HL-60 (cell line): ENCODE results near the gene GFPT1.

Experiments
- DNase-seq, 2 experiments: peaks; one replicate each; pipeline ENCODE4 v3.0.0-alpha.2; 2010 to 2020; ENCODE audit warnings: low read depth in 1 of 2, low spot score in 1 of 2
- H3K27ac ChIP-seq: fragments of 250-450 bp; sonication (Bioruptor Pico); replicated peaks from 2 replicates; pipeline ENCODE4 v1.5.1; 2020; ENCODE audit warnings: mild to moderate bottlenecking, moderate library complexity
- H3K27me3 ChIP-seq: fragments of 250-450 bp; sonication (Bioruptor Pico); 2 replicates; pipeline ENCODE4 v1.5.1; 2021; ENCODE audit warnings: mild to moderate bottlenecking, moderate library complexity; ENCODE audit not compliant: insufficient read depth, poor library complexity, severe bottlenecking
- H3K4me3 ChIP-seq: replicated peaks from 2 replicates; pipeline ENCODE4 v1.5.1; 2011; ENCODE audit warnings: mild to moderate bottlenecking, control low read depth, low read length; ENCODE audit not compliant: insufficient read depth
- GABPA ChIP-seq: IDR thresholded peaks from 2 replicates; pipeline ENCODE4 v1.6.1; 2012; ENCODE audit warnings: low read depth
- POLR2AphosphoS5 ChIP-seq: IDR thresholded peaks from 2 replicates; pipeline ENCODE4 v1.6.1; 2012; ENCODE audit warnings: low read depth
- SPI1 ChIP-seq: IDR thresholded peaks from 2 replicates; pipeline ENCODE4 v1.6.1; 2012; ENCODE audit warnings: low read depth, mild to moderate bottlenecking, borderline replicate concordance
- TF ChIP-seq, protein P1 (sequence below): IDR thresholded peaks from one replicate; pipeline ENCODE4 v1.5.1; 2011; ENCODE audit warnings: low read length, control low read depth, inconsistent platforms; ENCODE audit not compliant: insufficient read depth
- TF ChIP-seq, protein P2 (sequence below): IDR thresholded peaks from 2 replicates; pipeline ENCODE4 v1.6.1; 2012; ENCODE audit warnings: low read depth; ENCODE audit not compliant: insufficient replicate concordance

The GFPT1 gene

DNA sequence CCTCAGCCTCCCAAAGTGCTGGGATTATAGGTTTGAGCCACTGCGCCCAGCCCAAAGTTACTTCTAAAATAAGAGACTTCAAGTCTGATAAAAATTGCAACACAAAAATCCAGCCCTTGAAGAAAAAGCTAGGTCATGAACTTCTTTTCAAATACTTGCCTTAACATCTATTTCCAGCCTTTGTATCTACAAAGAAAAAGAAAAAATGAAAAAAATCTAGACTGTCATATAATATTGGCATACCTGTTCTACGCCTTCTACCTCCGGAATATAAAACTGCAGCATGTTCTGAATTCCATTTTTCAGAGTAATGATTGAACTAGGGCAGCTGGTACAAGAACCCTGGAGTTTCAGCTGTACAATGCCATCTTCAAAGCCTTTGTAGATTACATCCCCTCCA is 13.1 kb upstream of the GFPT1 start:
- Histone ChIP-seq H3K27ac (no peak overlapping the region), H3K4me3 (no peak overlapping the region), H3K27me3 (no peaks in the 10 kb centered on the region)
- no peak for DNase-seq
- TF ChIP-seq POLR2AphosphoS5 = no peak
- TF ChIP-seq GABPA = no peak
- TF ChIP-seq, protein P1, sequence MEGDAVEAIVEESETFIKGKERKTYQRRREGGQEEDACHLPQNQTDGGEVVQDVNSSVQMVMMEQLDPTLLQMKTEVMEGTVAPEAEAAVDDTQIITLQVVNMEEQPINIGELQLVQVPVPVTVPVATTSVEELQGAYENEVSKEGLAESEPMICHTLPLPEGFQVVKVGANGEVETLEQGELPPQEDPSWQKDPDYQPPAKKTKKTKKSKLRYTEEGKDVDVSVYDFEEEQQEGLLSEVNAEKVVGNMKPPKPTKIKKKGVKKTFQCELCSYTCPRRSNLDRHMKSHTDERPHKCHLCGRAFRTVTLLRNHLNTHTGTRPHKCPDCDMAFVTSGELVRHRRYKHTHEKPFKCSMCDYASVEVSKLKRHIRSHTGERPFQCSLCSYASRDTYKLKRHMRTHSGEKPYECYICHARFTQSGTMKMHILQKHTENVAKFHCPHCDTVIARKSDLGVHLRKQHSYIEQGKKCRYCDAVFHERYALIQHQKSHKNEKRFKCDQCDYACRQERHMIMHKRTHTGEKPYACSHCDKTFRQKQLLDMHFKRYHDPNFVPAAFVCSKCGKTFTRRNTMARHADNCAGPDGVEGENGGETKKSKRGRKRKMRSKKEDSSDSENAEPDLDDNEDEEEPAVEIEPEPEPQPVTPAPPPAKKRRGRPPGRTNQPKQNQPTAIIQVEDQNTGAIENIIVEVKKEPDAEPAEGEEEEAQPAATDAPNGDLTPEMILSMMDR = no peak
- TF ChIP-seq, protein P2, sequence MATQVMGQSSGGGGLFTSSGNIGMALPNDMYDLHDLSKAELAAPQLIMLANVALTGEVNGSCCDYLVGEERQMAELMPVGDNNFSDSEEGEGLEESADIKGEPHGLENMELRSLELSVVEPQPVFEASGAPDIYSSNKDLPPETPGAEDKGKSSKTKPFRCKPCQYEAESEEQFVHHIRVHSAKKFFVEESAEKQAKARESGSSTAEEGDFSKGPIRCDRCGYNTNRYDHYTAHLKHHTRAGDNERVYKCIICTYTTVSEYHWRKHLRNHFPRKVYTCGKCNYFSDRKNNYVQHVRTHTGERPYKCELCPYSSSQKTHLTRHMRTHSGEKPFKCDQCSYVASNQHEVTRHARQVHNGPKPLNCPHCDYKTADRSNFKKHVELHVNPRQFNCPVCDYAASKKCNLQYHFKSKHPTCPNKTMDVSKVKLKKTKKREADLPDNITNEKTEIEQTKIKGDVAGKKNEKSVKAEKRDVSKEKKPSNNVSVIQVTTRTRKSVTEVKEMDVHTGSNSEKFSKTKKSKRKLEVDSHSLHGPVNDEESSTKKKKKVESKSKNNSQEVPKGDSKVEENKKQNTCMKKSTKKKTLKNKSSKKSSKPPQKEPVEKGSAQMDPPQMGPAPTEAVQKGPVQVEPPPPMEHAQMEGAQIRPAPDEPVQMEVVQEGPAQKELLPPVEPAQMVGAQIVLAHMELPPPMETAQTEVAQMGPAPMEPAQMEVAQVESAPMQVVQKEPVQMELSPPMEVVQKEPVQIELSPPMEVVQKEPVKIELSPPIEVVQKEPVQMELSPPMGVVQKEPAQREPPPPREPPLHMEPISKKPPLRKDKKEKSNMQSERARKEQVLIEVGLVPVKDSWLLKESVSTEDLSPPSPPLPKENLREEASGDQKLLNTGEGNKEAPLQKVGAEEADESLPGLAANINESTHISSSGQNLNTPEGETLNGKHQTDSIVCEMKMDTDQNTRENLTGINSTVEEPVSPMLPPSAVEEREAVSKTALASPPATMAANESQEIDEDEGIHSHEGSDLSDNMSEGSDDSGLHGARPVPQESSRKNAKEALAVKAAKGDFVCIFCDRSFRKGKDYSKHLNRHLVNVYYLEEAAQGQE = no peak
- TF ChIP-seq SPI1 = no peak

DNA sequence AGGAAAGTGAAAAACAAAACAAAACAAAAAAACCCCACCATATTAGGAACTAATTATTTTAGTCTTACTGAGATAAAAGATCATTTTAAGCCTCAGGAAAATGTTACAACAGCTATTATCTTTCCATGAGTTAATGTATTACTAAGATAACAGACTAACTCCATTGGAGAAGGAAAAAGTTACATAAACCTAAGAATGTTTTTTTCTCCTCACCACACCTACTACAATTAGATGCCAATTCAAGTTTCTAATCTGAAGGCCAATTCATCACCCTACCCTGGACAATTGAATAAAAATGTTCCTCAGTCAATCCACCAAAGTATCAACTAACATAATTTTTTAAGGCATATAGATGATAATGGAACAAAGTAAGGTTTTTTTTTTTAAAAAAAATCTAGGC is 10.2 kb upstream of the GFPT1 start:
- DNase-seq = no peak
- no peak for TF ChIP-seq SPI1
- no peak for TF ChIP-seq GABPA
- TF ChIP-seq, protein P2 = no peak
- TF ChIP-seq, protein P1 = no peak
- no peak for TF ChIP-seq POLR2AphosphoS5
- no peaks in the 10 kb centered on the region for H3K27me3 ChIP-seq
- H3K27ac ChIP-seq = no peak overlapping the region
- H3K4me3 ChIP-seq = no peak overlapping the region

DNA sequence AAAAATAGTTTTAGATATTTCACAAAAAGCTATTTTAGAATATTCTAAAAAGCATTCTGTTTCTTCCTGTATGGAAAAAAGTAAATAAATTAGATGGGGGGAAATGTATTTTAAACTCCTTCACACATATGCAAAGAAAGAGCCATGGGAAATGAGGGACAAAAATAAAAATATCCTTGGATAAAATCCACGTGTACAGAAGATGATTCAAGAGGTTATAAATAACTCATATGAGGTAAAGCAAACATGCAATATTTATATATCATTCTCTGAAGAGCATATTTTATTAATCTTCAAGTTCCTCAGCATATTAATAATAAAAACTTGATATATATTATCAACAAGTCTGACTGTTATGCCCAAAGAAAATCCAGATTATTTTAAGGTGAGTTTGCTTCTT is 8.8 kb upstream of the GFPT1 start:
- no peaks in the 10 kb centered on the region for H3K27me3 ChIP-seq
- no peak for DNase-seq
- no peak overlapping the region for H3K27ac ChIP-seq
- TF ChIP-seq POLR2AphosphoS5 (no peak), SPI1 (no peak), GABPA (no peak)
- TF ChIP-seq, protein P1 = no peak
- TF ChIP-seq, protein P2 = no peak
- H3K4me3 ChIP-seq = no peak overlapping the region
